ENCODE results near the gene TUBG2. TPM values are rescaled to one million over a fixed set of nuclear protein-coding genes. Genes with fewer than 3 reads are reported as not detected.

Gene TUBG2
- total RNA-seq, 1 donor from 2014 or later: 5.3 TPM

DNA sequence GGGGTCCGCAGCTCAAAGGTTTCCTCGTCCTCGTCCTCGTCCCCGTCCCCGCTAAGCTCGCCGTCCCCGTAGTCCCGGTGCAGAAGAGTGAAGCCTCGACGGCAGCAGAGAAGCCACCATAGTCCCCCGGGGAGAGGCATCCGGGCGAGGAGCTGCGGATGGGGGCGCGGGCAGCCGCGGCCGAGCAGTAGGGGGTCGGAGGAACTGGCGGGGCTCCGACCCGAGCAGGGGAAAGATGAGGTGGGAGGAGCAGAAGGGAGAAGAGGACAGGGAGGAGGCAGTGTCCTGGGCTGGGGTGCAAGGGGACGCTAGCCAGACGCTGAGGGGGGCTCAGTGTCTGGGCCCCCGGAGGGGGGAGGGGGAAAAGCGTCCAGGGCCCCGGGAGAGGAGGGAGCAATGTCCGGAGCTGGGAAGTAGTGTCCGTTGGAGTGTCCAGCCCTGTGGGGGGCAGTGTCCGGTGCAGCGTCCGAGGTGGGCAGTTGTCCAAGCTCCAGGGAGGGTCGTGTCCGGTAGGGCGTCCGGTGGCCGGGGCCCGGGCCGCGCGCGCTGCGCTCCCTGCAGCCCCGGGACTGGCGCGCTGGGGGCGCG is 17.4 kb downstream of the TUBG2 start, which contains the start of gene PLEKHH3:
PLEKHH3 (minus strand) TSS at position 571 of the 588 bp plus-strand sequence; CDS start at position 140, 431 bp downstream.
- H3K36me3 ChIP-seq (ENCODE audit: control insufficient read depth, insufficient read depth, low read length): peaks cover 12% of the 10 kb centered on the region
- no peaks in the 10 kb centered on the region for H3K27me3 ChIP-seq (ENCODE audit: control insufficient read depth, insufficient read depth, low read length)
- no peak for DNase-seq (ENCODE audit: low read depth)
- peak within 1 kb of the TSS; percentile 97 for H3K4me3 ChIP-seq (ENCODE audit: low read depth, low read length)
- no peak for FAIRE-seq
- TF ChIP-seq, protein P1, sequence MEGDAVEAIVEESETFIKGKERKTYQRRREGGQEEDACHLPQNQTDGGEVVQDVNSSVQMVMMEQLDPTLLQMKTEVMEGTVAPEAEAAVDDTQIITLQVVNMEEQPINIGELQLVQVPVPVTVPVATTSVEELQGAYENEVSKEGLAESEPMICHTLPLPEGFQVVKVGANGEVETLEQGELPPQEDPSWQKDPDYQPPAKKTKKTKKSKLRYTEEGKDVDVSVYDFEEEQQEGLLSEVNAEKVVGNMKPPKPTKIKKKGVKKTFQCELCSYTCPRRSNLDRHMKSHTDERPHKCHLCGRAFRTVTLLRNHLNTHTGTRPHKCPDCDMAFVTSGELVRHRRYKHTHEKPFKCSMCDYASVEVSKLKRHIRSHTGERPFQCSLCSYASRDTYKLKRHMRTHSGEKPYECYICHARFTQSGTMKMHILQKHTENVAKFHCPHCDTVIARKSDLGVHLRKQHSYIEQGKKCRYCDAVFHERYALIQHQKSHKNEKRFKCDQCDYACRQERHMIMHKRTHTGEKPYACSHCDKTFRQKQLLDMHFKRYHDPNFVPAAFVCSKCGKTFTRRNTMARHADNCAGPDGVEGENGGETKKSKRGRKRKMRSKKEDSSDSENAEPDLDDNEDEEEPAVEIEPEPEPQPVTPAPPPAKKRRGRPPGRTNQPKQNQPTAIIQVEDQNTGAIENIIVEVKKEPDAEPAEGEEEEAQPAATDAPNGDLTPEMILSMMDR (IDR thresholded peaks at IDR 0.05; ENCODE audit: insufficient read depth, low read length, severe bottlenecking): no peak

DNA sequence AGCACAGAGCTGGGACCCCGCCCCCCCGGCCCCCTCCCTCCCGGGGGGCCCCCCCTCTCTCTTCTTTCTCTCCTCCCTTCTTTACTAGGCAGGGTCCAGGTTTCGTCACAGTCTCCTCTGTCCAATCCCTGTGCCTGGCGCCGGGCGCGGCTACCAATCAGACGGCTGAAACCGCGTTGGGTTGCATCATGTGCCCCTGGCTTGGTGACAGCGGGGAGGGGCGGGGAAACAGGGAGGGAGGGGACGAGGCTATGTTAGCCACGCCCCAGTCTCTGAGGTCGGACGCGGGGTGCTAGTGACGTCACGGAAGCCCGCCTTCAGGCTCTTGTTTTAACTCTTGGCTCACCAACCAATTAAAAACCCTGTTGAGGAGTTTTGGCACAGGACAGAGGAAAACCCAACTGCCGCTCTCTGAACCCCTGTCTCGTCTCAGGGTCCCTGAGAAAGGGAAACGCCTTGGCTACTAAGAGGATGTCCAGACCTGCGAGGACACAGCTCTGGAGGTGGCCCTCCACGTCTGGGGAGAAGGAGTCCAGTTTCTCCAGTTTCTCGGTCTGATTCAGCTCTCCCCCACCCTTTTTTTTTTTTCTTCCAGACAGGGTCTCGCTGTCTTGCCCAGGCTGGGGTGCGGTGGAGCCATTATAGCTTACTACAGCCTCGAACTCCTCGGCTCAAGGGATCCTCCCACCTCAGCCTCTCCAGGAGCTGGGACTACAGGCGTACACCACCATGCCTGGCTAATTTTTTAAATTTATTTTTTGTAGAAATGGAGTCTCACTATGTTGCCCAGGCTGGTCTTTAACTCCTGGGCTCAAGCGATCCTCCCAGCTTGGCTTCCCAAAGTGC is 18.2 kb downstream of the TUBG2 start:
- Histone ChIP-seq H3K27me3 (ENCODE audit: control insufficient read depth, insufficient read depth, low read length) (no peaks in the 10 kb centered on the region), H3K4me3 (ENCODE audit: low read depth, low read length) (peak overlapping the region; percentile 97), H3K36me3 (ENCODE audit: control insufficient read depth, insufficient read depth, low read length) (peaks cover 8% of the 10 kb centered on the region)
- FAIRE-seq (peak; percentile 23), DNase-seq (ENCODE audit: low read depth) (peak; percentile 96)
- TF ChIP-seq, protein P1 (IDR thresholded peaks at IDR 0.05; ENCODE audit: insufficient read depth, low read length, severe bottlenecking): no peak

DNA sequence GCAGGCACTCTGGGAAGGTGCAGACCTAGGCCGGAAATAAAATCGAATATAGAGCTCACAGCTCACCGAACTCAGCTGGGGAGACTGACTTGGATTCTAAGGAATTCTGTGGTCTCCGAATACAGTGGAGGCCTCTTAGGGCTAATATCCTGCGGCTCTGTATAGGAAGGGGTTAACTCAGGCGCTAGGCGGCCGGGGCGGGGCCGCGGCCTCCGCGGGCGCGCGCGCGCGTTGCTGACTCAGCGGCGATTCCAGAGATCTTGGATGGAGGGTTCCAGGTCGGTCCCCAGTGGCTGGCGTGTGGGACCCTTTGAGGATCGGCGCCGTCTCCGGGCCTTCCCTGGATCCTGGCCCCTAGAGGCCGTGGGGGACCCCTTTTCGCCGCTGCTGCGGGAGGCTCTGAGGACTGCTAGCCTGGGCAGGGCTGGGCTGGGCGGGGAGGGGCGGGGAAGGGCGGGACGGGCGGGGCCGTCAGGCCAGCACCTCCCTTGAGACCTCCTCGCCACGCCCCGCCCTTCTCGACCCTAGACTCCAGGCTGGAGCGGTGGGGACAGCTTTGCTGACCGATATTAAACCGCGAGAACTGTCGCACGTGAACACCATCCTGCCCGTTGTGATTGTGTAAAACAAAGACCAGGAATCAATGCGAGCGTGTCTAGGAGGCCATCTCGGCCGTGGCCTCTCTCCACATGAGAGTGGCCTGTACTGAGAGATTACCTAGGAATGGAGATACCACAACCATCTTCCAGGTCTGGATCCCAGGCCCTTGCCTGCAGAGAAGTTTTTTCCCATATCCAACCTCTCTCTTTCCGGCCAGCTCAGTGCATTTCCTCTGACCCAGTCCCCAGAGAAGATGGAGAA is 19.1 kb downstream of the TUBG2 start:
- peak; percentile 58 for DNase-seq (ENCODE audit: low read depth)
- peaks cover 4% of the 10 kb centered on the region for H3K36me3 ChIP-seq (ENCODE audit: control insufficient read depth, insufficient read depth, low read length)
- no peak for FAIRE-seq
- TF ChIP-seq, protein P1 (IDR thresholded peaks at IDR 0.05; ENCODE audit: insufficient read depth, low read length, severe bottlenecking): no peak
- H3K4me3 ChIP-seq (ENCODE audit: low read depth, low read length): peak overlapping the region; percentile 56
- H3K27me3 ChIP-seq (ENCODE audit: control insufficient read depth, insufficient read depth, low read length): no peaks in the 10 kb centered on the region

DNA sequence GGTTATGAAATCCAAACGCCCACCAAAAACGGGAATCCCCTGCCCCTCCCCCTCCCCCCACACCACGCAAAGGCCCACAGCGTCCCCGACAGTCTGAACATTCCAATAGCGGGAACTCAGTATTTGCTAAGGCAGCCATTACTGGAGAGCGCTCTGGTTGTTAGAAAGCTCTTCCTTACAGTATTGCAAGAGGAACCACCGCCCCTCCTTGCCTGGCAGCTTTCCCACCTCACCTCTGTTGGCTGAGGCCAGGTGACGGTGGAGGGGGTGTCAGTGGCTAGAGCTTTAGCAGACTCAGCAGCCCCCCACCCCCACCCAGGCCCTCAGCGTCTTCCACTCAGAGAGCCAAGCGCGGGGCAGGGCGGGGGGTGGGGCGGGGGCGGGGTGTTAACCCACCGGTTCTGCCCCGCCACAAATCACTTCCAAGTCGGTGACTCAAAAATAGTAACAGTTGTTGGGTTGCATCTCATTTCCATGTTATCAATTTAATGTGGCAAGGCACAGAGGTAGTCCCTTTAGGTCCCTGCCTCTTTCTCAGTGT is 19.9 kb downstream of the TUBG2 start:
- no peak for FAIRE-seq
- peaks cover 1% of the 10 kb centered on the region for H3K36me3 ChIP-seq (ENCODE audit: control insufficient read depth, insufficient read depth, low read length)
- TF ChIP-seq, protein P1 (IDR thresholded peaks at IDR 0.05; ENCODE audit: insufficient read depth, low read length, severe bottlenecking): no peak
- no peaks in the 10 kb centered on the region for H3K27me3 ChIP-seq (ENCODE audit: control insufficient read depth, insufficient read depth, low read length)
- DNase-seq (ENCODE audit: low read depth): peak; percentile 73
- peak overlapping the region; percentile 32 for H3K4me3 ChIP-seq (ENCODE audit: low read depth, low read length)

DNA sequence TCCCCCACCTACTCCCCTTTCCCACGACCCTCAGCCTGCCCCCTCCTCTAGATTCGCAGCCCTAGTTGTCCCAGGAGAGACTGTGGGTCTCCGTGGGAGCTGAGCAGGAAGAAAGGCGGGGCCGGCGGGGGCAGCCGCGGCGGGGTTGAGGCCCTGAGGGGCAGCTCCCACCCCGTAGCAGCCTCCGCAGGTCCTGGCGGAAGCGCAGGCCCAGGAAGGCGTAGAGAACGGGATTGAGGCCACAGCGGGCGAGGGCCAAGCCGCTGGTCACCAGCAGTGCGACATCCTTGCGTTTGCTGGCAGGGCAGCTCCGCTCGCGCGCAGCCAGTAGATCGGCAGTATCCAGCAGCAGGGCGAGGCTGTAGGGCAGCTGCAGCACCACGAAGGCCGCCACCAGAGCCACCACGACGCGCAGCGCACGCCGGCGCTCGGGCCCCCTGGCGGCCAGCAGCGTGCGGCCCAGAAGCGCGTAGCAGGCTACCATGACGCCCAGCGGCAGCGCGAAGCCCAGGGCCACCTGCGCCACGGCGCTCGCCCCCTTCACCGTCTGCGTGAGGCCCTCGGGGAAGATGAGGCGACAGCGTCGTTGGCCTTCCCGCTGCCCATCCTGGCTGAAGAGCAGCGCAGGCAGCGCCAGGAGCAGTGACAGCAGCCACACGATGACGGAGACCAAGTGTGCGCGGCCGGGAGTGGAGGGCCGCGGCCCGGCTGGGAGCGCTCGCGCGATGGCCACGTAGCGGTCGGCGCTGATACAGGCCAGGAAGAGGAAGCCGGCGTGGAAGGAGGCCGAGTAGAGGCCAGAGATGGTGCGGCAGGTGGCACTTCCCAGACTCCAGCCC is 20.6 kb downstream of the TUBG2 start:
- Histone ChIP-seq H3K36me3 (ENCODE audit: control insufficient read depth, insufficient read depth, low read length) (no peaks in the 10 kb centered on the region), H3K27me3 (ENCODE audit: control insufficient read depth, insufficient read depth, low read length) (no peaks in the 10 kb centered on the region), H3K4me3 (ENCODE audit: low read depth, low read length) (peak overlapping the region; percentile 32)
- DNase-seq (ENCODE audit: low read depth): peak; percentile 58
- FAIRE-seq: no peak
- TF ChIP-seq, protein P1 (IDR thresholded peaks at IDR 0.05; ENCODE audit: insufficient read depth, low read length, severe bottlenecking): peak; percentile 91
